Measurements from ENCODE around the gene STK39.
"Not testable (repeated sequence)": the region's sequence is repeated elsewhere in the genome, so short reads cannot be mapped to it uniquely, and the experiment has no call there.

Gene STK39

DNA sequence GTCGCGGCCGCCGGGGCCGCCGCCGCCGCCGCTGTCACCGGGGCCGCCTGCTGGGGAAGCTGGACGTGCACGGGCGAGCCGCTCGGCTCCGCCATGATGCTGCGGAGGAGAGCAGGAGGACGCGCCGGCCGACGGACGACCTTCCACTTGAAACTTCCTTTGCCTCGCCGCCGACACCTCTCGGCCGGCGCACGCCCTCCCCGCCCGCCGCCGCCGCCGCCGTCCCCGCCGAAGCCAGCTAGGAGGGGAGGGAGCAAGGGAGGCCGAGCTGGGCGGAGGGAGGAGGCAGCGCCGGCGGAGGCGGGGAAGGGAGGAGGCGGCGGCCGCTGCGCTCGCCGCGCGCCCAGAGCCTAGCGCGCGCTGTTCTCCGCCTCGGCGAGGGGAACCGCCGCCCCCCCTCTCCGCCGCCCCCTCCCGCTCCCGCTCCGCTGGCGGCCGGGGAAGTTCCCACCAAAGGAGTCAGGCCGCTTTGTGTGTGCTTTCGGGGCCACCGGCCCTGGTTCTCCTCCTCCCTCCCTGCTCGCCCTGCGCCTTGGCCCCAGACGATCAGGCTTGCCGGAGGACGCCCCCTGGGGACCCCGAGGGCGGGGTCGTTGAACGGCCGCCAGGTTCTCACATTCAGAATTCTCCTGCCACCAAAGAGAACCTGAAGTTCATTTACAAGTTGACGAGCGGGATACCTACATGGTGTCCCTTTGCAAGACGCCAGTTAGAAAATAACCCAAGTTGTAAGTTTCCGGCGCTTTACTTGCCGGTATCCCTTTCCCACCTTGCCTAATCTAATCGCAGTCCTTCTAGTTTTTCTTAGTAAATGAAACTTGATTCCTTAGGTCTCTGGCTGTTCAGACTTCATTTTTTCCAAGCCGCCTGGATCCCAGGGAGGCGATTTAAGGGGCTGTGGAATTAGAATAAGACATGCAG, at the start of gene STK39:
Gene STK39 (minus strand): TSS at position 255 of the 921 bp plus-strand sequence. CDS start 160 bp downstream, at position 95.
- DNase-seq (ENCODE audit: low read depth) = peak; percentile 38

DNA sequence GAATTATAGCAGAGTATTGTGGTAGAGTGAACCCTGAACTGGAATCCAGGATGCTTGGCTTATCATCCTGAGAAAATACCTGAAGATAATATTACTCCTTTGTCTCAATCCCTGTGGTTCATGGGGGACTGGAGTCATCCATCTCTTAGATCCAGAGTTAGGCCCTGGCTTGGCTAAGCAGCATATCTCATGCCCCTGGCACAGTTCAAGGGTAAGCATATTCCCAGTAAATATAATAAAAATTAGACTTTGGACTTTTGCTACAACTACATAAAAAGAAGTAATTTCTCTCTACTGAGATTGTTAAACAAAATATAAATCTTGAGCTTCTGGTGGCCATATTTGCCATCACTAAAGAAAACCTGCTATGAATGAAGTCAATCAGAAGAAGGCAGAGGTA, 47.7 kb upstream of the STK39 start:
- no peak for DNase-seq (ENCODE audit: low read depth)

DNA sequence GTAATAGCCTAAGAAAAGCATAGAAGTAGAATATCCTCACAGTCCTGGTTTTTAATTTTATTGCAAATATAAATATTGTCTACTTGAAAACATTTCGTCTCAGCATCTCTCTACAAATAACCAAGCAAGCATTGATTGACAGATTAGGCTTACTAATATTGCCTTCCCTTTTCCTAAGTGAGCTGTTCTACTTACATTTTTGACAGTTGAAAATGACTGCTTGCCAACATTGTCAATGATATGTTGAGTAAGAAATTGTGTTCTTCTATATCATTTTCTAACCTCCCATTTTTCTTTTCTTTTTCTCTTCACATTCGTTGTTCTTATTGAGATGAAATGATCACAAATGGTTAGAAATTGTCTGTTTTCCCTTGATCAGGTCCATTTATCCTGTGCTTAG, 47.0 kb upstream of the STK39 start:
- no peak for DNase-seq (ENCODE audit: low read depth)

- no peak for DNase-seq (ENCODE audit: low read depth)
These were observed 46.4 kb upstream of the STK39 start for GRCh38 chr2:168293766-168294165.

GRCh38 chr2:168290391-168290790, 43.0 kb upstream of the STK39 start:
- DNase-seq (ENCODE audit: low read depth) = no peak

GRCh38 chr2:168289880-168290279, 42.5 kb upstream of the STK39 start:
- no peak for DNase-seq (ENCODE audit: low read depth)

GRCh38 chr2:168286535-168286934, 39.1 kb upstream of the STK39 start:
- DNase-seq (ENCODE audit: low read depth) = no peak

DNA sequence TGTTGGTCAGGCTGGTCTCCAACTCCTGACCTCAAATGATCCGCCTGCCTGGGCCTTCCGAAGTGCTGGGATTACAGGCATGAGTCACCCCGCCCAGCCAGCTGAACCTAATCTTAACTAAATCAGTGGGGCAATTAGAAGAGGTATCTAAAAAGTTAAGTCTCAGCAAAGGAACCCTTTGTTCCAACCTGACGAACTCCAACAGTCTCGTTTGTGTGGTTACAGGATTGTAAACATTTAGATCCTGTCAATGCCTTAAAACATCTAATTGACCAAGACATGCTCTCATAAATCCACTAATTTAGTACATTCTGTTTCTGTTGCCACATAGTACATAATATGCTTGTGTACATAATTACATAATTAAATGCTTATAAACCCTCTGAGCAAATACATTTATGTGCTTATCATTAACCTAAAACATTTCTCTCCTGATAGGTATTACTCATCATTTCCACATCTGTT, 31.1 kb upstream of the STK39 start:
- peak; percentile 35 for DNase-seq (ENCODE audit: low read depth)

GRCh38 chr2:168277276-168277675, 29.9 kb upstream of the STK39 start:
- DNase-seq (ENCODE audit: low read depth) = no peak

GRCh38 chr2:168272225-168272624, 24.8 kb upstream of the STK39 start:
- no peak for DNase-seq (ENCODE audit: low read depth)

DNA sequence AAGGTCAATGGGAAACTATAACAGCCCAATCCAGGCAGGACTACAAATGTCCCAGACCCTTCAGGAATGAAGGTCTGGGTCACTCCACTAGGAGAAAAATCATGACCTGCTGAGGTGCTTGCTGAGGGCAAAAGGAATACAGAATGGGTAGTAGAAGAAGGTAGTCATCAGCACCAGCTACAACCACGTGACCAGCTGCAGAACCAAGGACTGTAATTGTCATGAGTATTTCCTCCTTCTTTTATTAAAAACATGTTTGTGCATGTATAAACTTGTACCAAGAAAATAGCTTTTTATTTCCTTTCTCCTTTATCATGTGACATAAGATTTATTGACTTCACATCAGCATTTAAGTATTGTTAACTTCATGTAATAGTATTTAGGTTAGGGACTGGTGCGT, 15.5 kb upstream of the STK39 start:
- not testable (repeated sequence) for DNase-seq (ENCODE audit: low read depth)

DNA sequence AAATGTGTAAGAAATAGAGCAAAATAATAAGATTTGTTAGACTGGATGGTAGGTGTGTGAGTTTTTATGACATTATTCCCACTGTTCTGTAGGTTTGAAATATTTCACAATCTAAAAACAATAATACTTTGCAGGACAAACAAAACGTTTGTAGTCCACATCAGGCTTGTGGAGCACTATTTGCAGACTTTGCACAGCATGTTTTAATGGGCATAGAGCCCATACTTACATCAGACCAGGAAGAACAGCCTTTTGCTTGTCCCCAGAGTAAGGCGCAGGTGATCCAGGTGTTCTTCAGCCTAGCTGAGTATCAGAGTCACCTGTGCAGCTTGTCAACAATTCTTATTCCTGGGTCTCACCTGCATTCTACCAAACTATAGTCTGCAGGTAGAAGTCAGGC, 9.1 kb upstream of the STK39 start:
- DNase-seq (ENCODE audit: low read depth) = no peak

GRCh38 chr2:168255866-168256265, 8.5 kb upstream of the STK39 start:
- no peak for DNase-seq (ENCODE audit: low read depth)

DNA sequence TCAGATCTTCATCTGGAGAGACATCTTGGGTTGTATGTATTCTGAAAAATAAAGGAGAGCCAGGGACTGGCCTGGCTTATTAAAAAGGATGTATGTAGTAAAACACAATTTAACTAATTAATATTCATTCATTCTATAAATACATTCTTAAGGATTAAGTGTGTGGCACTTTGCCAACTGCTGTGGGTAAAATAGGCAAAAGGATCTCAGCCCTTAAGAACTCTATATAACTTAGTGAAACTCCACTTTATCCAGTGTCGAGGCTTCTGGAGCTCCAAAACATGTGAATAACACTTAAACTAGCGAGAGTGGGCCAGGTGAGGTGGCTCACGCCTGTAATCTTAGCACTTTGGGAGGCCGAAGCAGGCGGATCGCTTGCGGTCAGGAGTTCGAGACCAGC, 7.7 kb upstream of the STK39 start:
- no peak for DNase-seq (ENCODE audit: low read depth)

GRCh38 chr2:168254158-168254935, 7.0 kb upstream of the STK39 start:
- DNase-seq (ENCODE audit: low read depth) = no peak

DNA sequence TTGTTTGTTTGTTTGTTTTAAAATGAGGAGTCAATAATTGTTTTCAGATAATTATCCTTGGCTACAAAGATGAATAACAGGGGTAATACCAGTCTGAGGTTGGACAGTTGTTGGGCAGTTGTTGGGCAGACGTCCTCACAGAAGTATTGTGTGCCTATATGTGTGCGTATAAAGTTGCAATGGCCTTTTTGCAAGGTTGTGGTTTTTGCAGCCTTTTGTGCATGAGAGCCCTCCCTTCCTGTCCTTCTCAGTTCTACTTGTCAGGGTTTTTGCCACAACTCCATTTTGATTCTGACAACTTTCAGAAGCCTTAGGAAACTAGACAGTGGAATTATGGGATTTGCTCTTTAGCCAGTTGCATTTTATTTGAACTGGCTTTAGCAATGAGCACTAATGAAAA, 6.0 kb upstream of the STK39 start:
- DNase-seq (ENCODE audit: low read depth) = no peak

GRCh38 chr2:168252976-168253375, 5.6 kb upstream of the STK39 start:
- no peak for DNase-seq (ENCODE audit: low read depth)

DNA sequence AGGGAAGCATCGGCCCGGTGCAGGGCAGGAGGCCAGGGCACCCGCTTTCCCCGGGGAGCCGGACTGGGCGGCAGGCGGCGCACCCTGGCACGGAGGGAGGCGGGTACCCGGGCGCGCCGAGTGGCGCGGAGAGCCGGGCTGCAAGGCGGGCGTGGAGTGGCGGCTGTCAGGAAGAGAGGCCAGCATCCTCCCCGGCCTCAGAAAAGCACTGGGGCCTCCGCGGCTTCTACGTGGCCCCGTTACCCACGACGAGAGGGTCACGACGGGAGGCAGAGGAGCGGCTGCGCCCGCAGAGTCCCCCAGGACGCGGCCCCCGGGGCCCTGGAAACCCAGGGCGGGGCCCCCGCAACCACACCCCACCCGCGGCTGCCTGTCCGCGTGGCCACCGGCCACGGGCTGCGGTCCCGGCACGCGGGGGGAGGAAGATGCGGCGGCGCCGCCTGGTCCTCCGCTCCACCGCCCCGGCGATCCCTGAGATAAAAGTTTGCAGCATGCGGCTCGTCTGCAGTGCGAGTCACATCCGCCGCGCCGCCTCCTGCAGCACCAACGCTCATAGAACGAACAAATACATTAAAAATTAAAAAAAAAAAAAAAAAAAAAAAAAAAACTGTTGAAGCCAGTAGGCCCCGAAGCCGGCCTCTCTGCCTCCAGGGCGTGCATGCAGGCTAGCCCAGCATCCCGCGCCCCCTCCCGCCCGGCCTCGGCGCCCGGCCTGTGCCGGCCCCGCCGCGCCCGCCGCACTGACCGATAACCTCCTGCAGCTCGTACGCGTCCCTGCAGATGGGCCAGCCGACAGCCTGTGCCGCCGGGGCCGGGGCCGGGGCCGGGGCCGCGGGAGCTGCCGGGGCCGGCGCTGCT, 683 bp downstream of the STK39 start:
- peak; percentile 26 for DNase-seq (ENCODE audit: low read depth)

- DNase-seq (ENCODE audit: low read depth) = no peak
These were observed 1.3 kb downstream of the STK39 start for GRCh38 chr2:168246072-168246482.

DNA sequence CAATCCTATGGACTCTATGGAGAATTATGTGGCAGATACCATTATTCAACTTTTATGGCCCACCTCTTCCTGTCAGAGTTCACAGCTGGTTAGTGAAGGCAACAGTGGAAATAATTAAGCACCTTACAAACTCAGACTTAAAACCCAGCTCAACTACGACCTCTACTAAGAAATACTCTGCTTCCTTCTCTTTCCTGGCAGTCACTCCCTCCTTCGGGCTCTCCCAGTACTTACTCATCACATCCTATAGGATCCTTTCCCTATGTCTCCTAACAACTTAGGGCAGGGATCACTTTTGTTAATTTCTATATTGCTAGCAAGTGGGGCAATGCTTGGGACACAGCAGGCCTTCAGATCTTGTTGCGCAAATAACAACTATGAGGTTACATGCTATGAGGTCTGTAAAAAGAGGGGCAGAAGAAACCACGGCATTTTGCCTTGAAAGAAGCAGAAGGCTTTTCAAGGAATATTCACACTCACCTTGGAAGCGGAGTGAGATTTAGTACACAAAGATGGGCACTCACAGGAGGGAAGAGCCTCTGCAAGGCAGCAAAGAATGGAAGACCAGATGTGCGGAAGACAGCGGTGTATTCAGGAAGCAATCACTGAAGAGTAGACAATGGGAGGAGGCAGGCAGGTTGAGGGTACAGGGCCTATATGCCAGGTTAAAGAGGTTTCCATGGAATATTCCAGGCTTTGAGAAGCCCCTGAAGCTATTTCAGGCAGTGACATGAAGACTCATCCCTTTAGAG, 2.1 kb downstream of the STK39 start:
- no peak for DNase-seq (ENCODE audit: low read depth)

DNA sequence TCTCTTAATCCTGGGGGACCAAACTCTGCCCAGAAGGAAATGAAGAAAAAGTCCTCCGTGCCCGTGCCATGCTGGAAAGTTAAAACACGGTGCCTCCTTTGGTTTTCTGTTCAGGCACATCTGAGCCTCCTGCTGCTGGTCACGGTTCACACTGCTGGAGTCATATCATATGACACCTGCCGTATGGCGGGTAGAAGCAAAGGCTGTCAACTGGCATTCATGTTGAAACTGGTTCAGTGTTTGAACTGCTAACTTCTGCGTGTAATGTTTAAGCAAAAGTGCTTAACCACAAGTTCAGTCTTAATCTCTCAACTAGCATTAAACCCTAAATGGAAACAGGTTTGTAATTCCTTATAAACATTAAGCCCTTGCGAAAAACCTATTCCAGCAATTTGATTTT, 3.1 kb downstream of the STK39 start:
- no peak for DNase-seq (ENCODE audit: low read depth)

Data from fibroblast of the conjunctiva (primary cell).